OCI-LY1 (cell line): Measurements from ENCODE around the gene ANK3.

Source experiments
- H2AFZ ChIP-seq: fragments of 200-600 bp; sonication (generic), shearing (Covaris generic); 2 replicates; pipeline ENCODE4 v1.6.0; 2014; ENCODE audit warnings: antibody characterized with exemption, mild to moderate bottlenecking, low read length
- H3F3A ChIP-seq: fragments of 200-600 bp; sonication (generic), shearing (Covaris generic); 2 replicates; pipeline ENCODE4 v1.6.0; 2014; ENCODE audit warnings: mild to moderate bottlenecking, antibody characterized with exemption, low read length, moderate library complexity; ENCODE audit not compliant: insufficient read depth
- H3K27ac ChIP-seq: fragments of 200-600 bp; sonication (generic); 2 replicates; pipeline ENCODE4 v1.5.1; 2014; ENCODE audit warnings: low read length, mixed run types, mild to moderate bottlenecking, low read depth; ENCODE audit not compliant: poor library complexity, severe bottlenecking
- H3K27me3 ChIP-seq: fragments of 200-600 bp; sonication (generic); 2 replicates; pipeline ENCODE4 v1.6.0; 2014; ENCODE audit warnings: antibody characterized with exemption, mild to moderate bottlenecking, low read length, moderate library complexity; ENCODE audit not compliant: insufficient read depth
- H3K36me3 ChIP-seq: fragments of 200-600 bp; sonication (generic); 2 replicates; pipeline ENCODE4 v1.6.1; 2014; ENCODE audit warnings: mild to moderate bottlenecking, antibody characterized with exemption, low read length, moderate library complexity, mixed read lengths; ENCODE audit not compliant: insufficient read depth
- H3K4me1 ChIP-seq: fragments of 200-600 bp; sonication (generic); 2 replicates; pipeline ENCODE4 v1.5.1; 2014; ENCODE audit warnings: mild to moderate bottlenecking, low read length, moderate library complexity; ENCODE audit not compliant: insufficient read depth, severe bottlenecking
- H3K4me2 ChIP-seq: fragments of 200-600 bp; sonication (generic), shearing (Covaris generic); 2 replicates; pipeline ENCODE4 v1.6.1; 2014; ENCODE audit warnings: low read length
- H3K4me3 ChIP-seq: fragments of 200-600 bp; sonication (generic); 2 replicates; pipeline ENCODE4 v1.5.1; 2014; ENCODE audit warnings: low read length, low read depth, mild to moderate bottlenecking, mixed read lengths; ENCODE audit not compliant: poor library complexity, severe bottlenecking
- H3K79me2 ChIP-seq: fragments of 200-600 bp; shearing (Covaris generic); 2 replicates; pipeline ENCODE4 v1.6.1; 2016; ENCODE audit warnings: mixed run types, low read length, mixed read lengths; ENCODE audit not compliant: insufficient read depth
- H3K9ac ChIP-seq: fragments of 200-600 bp; sonication (generic), shearing (Covaris generic); 2 replicates; pipeline ENCODE4 v1.6.1; 2014; ENCODE audit warnings: mild to moderate bottlenecking, low read length, mixed read lengths
- H3K9me2 ChIP-seq: fragments of 200-600 bp; sonication (generic), shearing (Covaris generic); 2 replicates; pipeline ENCODE4 v1.6.1; 2014; ENCODE audit warnings: low read depth, mild to moderate bottlenecking, low read length, mixed read lengths
- H3K9me3 ChIP-seq: fragments of 200-600 bp; shearing (Covaris generic); 2 replicates; pipeline ENCODE4 v1.6.1; 2014; ENCODE audit warnings: low read length, mixed read lengths
- H4K20me1 ChIP-seq: fragments of 200-600 bp; sonication (generic), shearing (Covaris generic); 2 replicates; pipeline ENCODE4 v1.6.0; 2016; ENCODE audit warnings: mild to moderate bottlenecking, low read length; ENCODE audit not compliant: insufficient read depth
- EZH2 ChIP-seq: fragments of 200-600 bp; sonication (generic), shearing (Covaris generic); IDR thresholded peaks from 2 replicates; pipeline ENCODE4 v1.8.0; 2017; ENCODE audit warnings: borderline replicate concordance, mixed run types, mild to moderate bottlenecking, antibody characterized with exemption, low read length, moderate library complexity, mixed read lengths
- TF ChIP-seq, protein P1 (sequence below): fragments of 200-600 bp; sonication (generic), shearing (Covaris generic); IDR thresholded peaks from 2 replicates; pipeline ENCODE4 v1.5.1; 2017; ENCODE audit warnings: mild to moderate bottlenecking, antibody characterized with exemption, low read length, moderate library complexity, mixed read lengths

The ANK3 gene

DNA sequence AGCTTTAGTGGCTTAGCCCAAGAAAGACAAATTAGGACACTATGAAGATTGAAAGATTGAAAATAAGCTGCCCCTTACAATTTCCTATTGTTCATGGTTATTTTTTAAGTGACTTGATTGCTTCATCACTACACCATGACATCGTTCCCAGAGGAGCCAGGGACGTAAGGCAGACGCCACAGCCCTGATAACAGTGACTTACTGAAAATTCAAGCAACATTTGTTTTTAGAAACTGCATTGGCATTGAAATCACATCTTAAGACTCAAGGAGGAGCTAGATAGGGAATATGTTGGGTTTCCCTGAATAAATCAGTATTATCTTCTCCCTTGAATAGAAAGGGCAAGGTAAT, 38.7 kb upstream of the ANK3 start:
- Histone ChIP-seq H3K79me2 (no peaks in the 10 kb centered on the region), H3K4me3 (no peak overlapping the region), H3K27me3 (no peaks in the 10 kb centered on the region), H4K20me1 (no peaks in the 10 kb centered on the region), H3K27ac (no peak overlapping the region), H3K9ac (no peak overlapping the region), H3K4me1 (peaks cover 82% of the 10 kb centered on the region), H3K9me2 (no peaks in the 10 kb centered on the region), H3F3A (no peaks in the 10 kb centered on the region), H3K9me3 (no peaks in the 10 kb centered on the region), H2AFZ (no peak overlapping the region), H3K36me3 (no peaks in the 10 kb centered on the region), H3K4me2 (no peak overlapping the region)
- TF ChIP-seq EZH2 = no peak
- TF ChIP-seq, protein P1, sequence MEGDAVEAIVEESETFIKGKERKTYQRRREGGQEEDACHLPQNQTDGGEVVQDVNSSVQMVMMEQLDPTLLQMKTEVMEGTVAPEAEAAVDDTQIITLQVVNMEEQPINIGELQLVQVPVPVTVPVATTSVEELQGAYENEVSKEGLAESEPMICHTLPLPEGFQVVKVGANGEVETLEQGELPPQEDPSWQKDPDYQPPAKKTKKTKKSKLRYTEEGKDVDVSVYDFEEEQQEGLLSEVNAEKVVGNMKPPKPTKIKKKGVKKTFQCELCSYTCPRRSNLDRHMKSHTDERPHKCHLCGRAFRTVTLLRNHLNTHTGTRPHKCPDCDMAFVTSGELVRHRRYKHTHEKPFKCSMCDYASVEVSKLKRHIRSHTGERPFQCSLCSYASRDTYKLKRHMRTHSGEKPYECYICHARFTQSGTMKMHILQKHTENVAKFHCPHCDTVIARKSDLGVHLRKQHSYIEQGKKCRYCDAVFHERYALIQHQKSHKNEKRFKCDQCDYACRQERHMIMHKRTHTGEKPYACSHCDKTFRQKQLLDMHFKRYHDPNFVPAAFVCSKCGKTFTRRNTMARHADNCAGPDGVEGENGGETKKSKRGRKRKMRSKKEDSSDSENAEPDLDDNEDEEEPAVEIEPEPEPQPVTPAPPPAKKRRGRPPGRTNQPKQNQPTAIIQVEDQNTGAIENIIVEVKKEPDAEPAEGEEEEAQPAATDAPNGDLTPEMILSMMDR = no peak

DNA sequence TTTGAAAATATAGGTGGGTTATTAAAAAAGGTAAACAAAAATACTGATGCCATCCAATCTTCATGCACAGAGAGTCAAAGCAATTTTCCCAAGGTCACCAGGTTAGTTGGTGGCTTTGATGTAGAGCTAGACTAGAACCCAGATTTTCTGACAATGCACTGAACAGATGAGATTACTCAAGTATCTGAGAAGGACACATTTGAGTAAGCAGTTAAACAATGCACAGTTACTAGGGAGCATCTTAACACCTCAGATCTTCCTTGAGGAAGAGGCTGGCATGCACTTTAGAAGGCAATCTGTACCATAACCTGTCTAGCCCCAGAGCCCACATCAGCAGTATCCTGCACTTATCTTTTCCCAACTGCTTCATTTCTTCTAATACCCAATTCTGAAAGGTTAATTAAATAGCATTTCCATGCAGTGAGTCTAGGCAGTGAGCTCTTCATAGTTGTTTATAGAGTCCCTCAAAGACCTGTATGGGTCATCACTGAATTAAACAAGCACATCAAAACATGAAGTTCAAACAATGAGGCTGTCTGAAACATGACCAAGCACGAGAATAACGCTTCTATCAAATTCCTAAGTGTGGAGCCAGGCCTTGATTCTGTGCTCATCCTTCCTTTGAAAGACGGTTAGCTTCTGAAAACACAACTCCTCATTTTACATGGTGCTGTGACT, 38.2 kb upstream of the ANK3 start:
- Histone ChIP-seq H3F3A (no peaks in the 10 kb centered on the region), H4K20me1 (no peaks in the 10 kb centered on the region), H3K27me3 (no peaks in the 10 kb centered on the region), H3K9me3 (no peaks in the 10 kb centered on the region), H3K9ac (no peak overlapping the region), H2AFZ (no peak overlapping the region), H3K27ac (no peak overlapping the region), H3K4me1 (peaks cover 77% of the 10 kb centered on the region), H3K79me2 (no peaks in the 10 kb centered on the region), H3K36me3 (no peaks in the 10 kb centered on the region), H3K4me2 (no peak overlapping the region), H3K4me3 (no peak overlapping the region), H3K9me2 (no peaks in the 10 kb centered on the region)
- no peak for TF ChIP-seq EZH2
- TF ChIP-seq, protein P1 = no peak

DNA sequence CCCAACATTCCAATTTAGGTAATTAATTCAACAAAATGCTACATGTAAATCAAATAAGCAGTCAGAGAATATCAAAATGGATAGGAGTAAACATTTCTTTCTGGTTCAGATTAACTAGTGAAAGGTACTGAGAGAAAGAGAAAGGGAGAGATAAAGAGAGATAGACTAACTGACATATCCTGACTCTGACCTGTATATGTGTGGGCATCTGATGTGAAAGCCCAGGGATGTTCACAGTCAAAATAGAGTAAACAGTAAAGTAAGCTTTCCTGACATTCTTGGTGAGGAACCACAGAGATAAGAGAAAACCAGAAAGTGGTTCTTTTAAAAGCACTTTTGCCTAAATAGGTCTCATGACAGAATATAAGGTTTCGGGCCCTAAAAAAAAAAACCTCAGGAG, 37.5 kb upstream of the ANK3 start:
- Histone ChIP-seq H3K27ac (no peak overlapping the region), H4K20me1 (no peaks in the 10 kb centered on the region), H3K9me2 (no peaks in the 10 kb centered on the region), H3K9me3 (no peaks in the 10 kb centered on the region), H3F3A (no peaks in the 10 kb centered on the region), H3K4me1 (peaks cover 70% of the 10 kb centered on the region), H3K79me2 (no peaks in the 10 kb centered on the region), H3K9ac (no peak overlapping the region), H3K27me3 (no peaks in the 10 kb centered on the region), H3K4me2 (no peak overlapping the region), H3K4me3 (no peak overlapping the region), H2AFZ (no peak overlapping the region), H3K36me3 (no peaks in the 10 kb centered on the region)
- no peak for TF ChIP-seq EZH2
- TF ChIP-seq, protein P1 = no peak
